ENCODE data around the gene EIF4EBP2. TPM values are rescaled to one million over a fixed set of nuclear protein-coding genes. Genes with fewer than 3 reads are reported as not detected.

Gene EIF4EBP2
- total RNA-seq, 1 experiment from 2014 or later = 93.2 TPM

- peaks cover 2% of the 10 kb centered on the region; the same call in 1 of the 2 replicates for H3K79me2 ChIP-seq (ENCODE audit: insufficient read depth, low read length)
- no peak overlapping the region for H3K23ac ChIP-seq (ENCODE audit: insufficient read length, low read depth, low read length)
These were observed 14.8 kb downstream of the EIF4EBP2 start for GRCh38 chr10:70418713-70419112.

More at GRCh38 chr10:70418713-70419112, 14.8 kb downstream of the EIF4EBP2 start:
- Histone ChIP-seq H3K9ac (ENCODE audit: extremely low read depth, insufficient read length, low read length) (no peak overlapping the region), H3K4ac (ENCODE audit: low read depth, low read length) (no peak overlapping the region), H3K18ac (ENCODE audit: insufficient read length, low read depth, low read length) (no peak overlapping the region), H3K27me3 (ENCODE audit: insufficient read depth, low read length) (no peaks in the 10 kb centered on the region), H2AFZ (ENCODE audit: low read length) (no peak overlapping the region), H3K23me2 (ENCODE audit: insufficient read length, low read depth, low read length, poor library complexity, severe bottlenecking) (no peaks in the 10 kb centered on the region), H3K4me1 (ENCODE audit: insufficient read depth, low read length) (no peaks in the 10 kb centered on the region), H2BK15ac (ENCODE audit: low read depth, low read length) (no peak overlapping the region), H2BK120ac (ENCODE audit: low read depth, low read length, poor library complexity, severe bottlenecking) (no peak overlapping the region), H4K91ac (ENCODE audit: insufficient read length, low read depth, low read length) (no peak overlapping the region), H3K4me2 (ENCODE audit: insufficient read depth, insufficient read length, low read length) (no peak overlapping the region), H3K79me1 (ENCODE audit: insufficient read depth, low read depth, low read length, poor library complexity, severe bottlenecking) (peaks cover 6% of the 10 kb centered on the region), H3K27ac (ENCODE audit: insufficient read length, low read depth, low read length) (no peak overlapping the region), H3T11ph (ENCODE audit: low read length) (no peak overlapping the region), H4K5ac (ENCODE audit: insufficient read length, low read depth, low read length) (no peak overlapping the region), H3K56ac (ENCODE audit: insufficient read length, low read depth, low read length) (no peak overlapping the region), H2AK5ac (ENCODE audit: insufficient read length, low read length) (no peak overlapping the region), H4K20me1 (ENCODE audit: control insufficient read depth, insufficient read depth, insufficient read length) (no peaks in the 10 kb centered on the region), H2BK5ac (ENCODE audit: insufficient read length, low read length) (no peak overlapping the region), H2BK20ac (ENCODE audit: low read depth, low read length, poor library complexity, severe bottlenecking) (no peak overlapping the region), H3K14ac (ENCODE audit: insufficient read depth, low read length) (no peak overlapping the region), H3K9me3 (ENCODE audit: control insufficient read depth, low read depth, low read length) (no peaks in the 10 kb centered on the region), H2BK12ac (ENCODE audit: insufficient read length, low read depth, low read length) (no peak overlapping the region), H4K8ac (replicated peaks; ENCODE audit: insufficient read length, low read depth, low read length) (no peak overlapping the region)
- Mint-ChIP-seq H3K36me3 (ENCODE audit: insufficient read depth in 1 of 3, low read depth in 3 of 3) (peaks cover 30 to 55% (median 53%) of the 10 kb centered on the region in 3 experiments; a peak in 6 of 7 replicates), H3K4me1 (peaks cover 14 to 18% of the 10 kb centered on the region in 2 experiments), H3K4me3 (no peak overlapping the region), H3K27me3 (ENCODE audit: low read depth) (no peaks in the 10 kb centered on the region), H3K9me3 (no peaks in the 10 kb centered on the region), H3K27ac (no peak overlapping the region)
- DNase-seq = no peak
- no CpG with 5 or more reads among the region's 3 CpGs for WGBS (ENCODE audit: extremely low coverage, insufficient read length, low lambda C conversion rate)
- no peak for TF ChIP-seq CTCF (conservative IDR thresholded peaks at IDR 0.05)

Data from H9 (cell line).